ENCODE data around the gene AFTPH. TPM values are rescaled to one million over a fixed set of nuclear protein-coding genes. Genes with fewer than 3 reads are reported as not detected.

The AFTPH gene
- total RNA-seq, 1 experiment from 2014 or later, result 13.5 TPM

DNA sequence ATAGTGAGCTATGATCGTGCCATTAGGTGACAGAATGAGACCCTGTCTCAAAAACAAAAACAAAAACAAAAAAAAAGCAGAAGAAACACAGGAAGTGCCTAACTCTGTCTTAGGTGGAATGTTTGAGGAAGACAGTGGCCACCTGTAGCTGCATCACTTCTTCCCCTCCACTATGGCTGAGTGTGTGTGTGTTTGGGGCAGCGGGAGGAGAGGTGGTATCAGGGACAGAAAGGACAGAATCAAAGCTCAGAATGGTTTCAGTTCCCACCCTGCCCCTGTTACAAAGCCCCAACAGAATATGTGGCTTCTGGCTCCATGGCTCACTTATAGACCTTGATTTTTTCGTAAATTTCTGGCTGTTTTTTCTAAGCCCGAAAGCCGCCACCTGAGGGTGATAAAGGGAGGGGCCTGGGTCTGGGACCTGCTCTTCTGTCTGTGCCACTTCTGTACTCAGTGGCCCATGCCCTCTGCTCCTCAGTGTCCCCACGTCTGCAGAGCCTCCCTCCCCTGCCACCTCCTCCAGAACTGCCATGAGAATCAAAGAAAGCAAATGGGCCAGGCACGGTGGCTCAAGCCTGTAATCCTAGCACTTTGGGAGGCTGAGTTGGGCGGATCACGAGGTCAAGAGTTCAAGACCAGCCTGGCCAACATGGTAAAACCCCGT is 102.2 kb downstream of the AFTPH start:
- Mint-ChIP-seq H3K27me3 (ENCODE audit: low read depth) (peaks cover 4% of the 10 kb centered on the region), H3K36me3 (ENCODE audit: insufficient read depth in 1 of 3, low read depth in 3 of 3) (peaks cover 0 to 6% (median 0%) of the 10 kb centered on the region in 3 experiments; a peak in 1 of 7 replicates), H3K27ac (no peak overlapping the region), H3K4me1 (peaks cover 27 to 50% of the 10 kb centered on the region in 2 experiments), H3K9me3 (no peaks in the 10 kb centered on the region), H3K4me3 (no peak overlapping the region)
- no peak overlapping the region for H2BK15ac ChIP-seq (ENCODE audit: low read depth, low read length)
- no peaks in the 10 kb centered on the region for H4K20me1 ChIP-seq (ENCODE audit: control insufficient read depth, insufficient read depth, insufficient read length)
- no peak overlapping the region for H4K5ac ChIP-seq (ENCODE audit: insufficient read length, low read depth, low read length)
- no peak overlapping the region for H3K27ac ChIP-seq (ENCODE audit: insufficient read length, low read depth, low read length)
- no peak overlapping the region for H2AFZ ChIP-seq (ENCODE audit: low read length)
- no peaks in the 10 kb centered on the region for H3K27me3 ChIP-seq (ENCODE audit: insufficient read depth, low read length)
- no peak overlapping the region for H3T11ph ChIP-seq (ENCODE audit: low read length)
- H3K23me2 ChIP-seq (ENCODE audit: insufficient read length, low read depth, low read length, poor library complexity, severe bottlenecking), result no peaks in the 10 kb centered on the region
- H3K79me2 ChIP-seq (ENCODE audit: insufficient read depth, low read length), result no peaks in the 10 kb centered on the region
- no peak overlapping the region for H3K23ac ChIP-seq (ENCODE audit: insufficient read length, low read depth, low read length)
- WGBS (ENCODE audit: extremely low coverage, insufficient read length, low lambda C conversion rate), result no CpG with 5 or more reads among the region's 10 CpGs
- H2BK20ac ChIP-seq (ENCODE audit: low read depth, low read length, poor library complexity, severe bottlenecking), result no peak overlapping the region
- H3K4me2 ChIP-seq (ENCODE audit: insufficient read depth, insufficient read length, low read length), result no peak overlapping the region
- no peaks in the 10 kb centered on the region for H3K79me1 ChIP-seq (ENCODE audit: insufficient read depth, low read depth, low read length, poor library complexity, severe bottlenecking)
- H3K4ac ChIP-seq (ENCODE audit: low read depth, low read length), result no peak overlapping the region
- H2BK12ac ChIP-seq (ENCODE audit: insufficient read length, low read depth, low read length), result no peak overlapping the region
- no peaks in the 10 kb centered on the region for H3K4me1 ChIP-seq (ENCODE audit: insufficient read depth, low read length)
- DNase-seq, result no peak
- no peak for TF ChIP-seq CTCF (conservative IDR thresholded peaks at IDR 0.05)
- no peak overlapping the region for H2BK120ac ChIP-seq (ENCODE audit: low read depth, low read length, poor library complexity, severe bottlenecking)
- no peak overlapping the region for H3K9ac ChIP-seq (ENCODE audit: extremely low read depth, insufficient read length, low read length)
- no peak overlapping the region for H4K91ac ChIP-seq (ENCODE audit: insufficient read length, low read depth, low read length)
- no peak overlapping the region for H2AK5ac ChIP-seq (ENCODE audit: insufficient read length, low read length)
- H3K9me3 ChIP-seq (ENCODE audit: control insufficient read depth, low read depth, low read length), result no peaks in the 10 kb centered on the region
- no peak overlapping the region for H3K56ac ChIP-seq (ENCODE audit: insufficient read length, low read depth, low read length)
- no peak overlapping the region for H3K14ac ChIP-seq (ENCODE audit: insufficient read depth, low read length)
- no peak overlapping the region for H3K18ac ChIP-seq (ENCODE audit: insufficient read length, low read depth, low read length)
- H4K8ac ChIP-seq (replicated peaks; ENCODE audit: insufficient read length, low read depth, low read length), result no peak overlapping the region
- no peak overlapping the region for H2BK5ac ChIP-seq (ENCODE audit: insufficient read length, low read length)

Measured in H9 (cell line).